SK-N-DZ (cell line): ENCODE measurements around the gene GCN1. TPM values are rescaled to one million over a fixed set of nuclear protein-coding genes. Genes with fewer than 3 reads are reported as not detected.
"Not testable (repeated sequence)": the region's sequence is repeated elsewhere in the genome, so short reads cannot be mapped to it uniquely, and the experiment has no call there.

Experiments used
- DNase-seq: peaks from one replicate; pipeline ENCODE4 v3.0.0-alpha.2; 2015; ENCODE audit warnings: low spot score
- polyA plus RNA-seq, 2 experiments: library from polyadenylated mRNA; depleted of rRNA; stranded (reverse); fragments of >200 nt; gene quantifications; 2 replicates each; pipeline ENCODE4 v1.2.3, GENCODE V29; 2014

The GCN1 gene, protein sequence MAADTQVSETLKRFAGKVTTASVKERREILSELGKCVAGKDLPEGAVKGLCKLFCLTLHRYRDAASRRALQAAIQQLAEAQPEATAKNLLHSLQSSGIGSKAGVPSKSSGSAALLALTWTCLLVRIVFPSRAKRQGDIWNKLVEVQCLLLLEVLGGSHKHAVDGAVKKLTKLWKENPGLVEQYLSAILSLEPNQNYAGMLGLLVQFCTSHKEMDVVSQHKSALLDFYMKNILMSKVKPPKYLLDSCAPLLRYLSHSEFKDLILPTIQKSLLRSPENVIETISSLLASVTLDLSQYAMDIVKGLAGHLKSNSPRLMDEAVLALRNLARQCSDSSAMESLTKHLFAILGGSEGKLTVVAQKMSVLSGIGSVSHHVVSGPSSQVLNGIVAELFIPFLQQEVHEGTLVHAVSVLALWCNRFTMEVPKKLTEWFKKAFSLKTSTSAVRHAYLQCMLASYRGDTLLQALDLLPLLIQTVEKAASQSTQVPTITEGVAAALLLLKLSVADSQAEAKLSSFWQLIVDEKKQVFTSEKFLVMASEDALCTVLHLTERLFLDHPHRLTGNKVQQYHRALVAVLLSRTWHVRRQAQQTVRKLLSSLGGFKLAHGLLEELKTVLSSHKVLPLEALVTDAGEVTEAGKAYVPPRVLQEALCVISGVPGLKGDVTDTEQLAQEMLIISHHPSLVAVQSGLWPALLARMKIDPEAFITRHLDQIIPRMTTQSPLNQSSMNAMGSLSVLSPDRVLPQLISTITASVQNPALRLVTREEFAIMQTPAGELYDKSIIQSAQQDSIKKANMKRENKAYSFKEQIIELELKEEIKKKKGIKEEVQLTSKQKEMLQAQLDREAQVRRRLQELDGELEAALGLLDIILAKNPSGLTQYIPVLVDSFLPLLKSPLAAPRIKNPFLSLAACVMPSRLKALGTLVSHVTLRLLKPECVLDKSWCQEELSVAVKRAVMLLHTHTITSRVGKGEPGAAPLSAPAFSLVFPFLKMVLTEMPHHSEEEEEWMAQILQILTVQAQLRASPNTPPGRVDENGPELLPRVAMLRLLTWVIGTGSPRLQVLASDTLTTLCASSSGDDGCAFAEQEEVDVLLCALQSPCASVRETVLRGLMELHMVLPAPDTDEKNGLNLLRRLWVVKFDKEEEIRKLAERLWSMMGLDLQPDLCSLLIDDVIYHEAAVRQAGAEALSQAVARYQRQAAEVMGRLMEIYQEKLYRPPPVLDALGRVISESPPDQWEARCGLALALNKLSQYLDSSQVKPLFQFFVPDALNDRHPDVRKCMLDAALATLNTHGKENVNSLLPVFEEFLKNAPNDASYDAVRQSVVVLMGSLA (N-terminal part only)
- polyA plus RNA-seq (2014; cell fraction: cytosol; rRNA removed) = 37.5 and 41.9 TPM in 2 replicates
- 126 and 306 TPM in 2 replicates for polyA plus RNA-seq (2014; cell fraction: nucleus; rRNA removed)

DNA sequence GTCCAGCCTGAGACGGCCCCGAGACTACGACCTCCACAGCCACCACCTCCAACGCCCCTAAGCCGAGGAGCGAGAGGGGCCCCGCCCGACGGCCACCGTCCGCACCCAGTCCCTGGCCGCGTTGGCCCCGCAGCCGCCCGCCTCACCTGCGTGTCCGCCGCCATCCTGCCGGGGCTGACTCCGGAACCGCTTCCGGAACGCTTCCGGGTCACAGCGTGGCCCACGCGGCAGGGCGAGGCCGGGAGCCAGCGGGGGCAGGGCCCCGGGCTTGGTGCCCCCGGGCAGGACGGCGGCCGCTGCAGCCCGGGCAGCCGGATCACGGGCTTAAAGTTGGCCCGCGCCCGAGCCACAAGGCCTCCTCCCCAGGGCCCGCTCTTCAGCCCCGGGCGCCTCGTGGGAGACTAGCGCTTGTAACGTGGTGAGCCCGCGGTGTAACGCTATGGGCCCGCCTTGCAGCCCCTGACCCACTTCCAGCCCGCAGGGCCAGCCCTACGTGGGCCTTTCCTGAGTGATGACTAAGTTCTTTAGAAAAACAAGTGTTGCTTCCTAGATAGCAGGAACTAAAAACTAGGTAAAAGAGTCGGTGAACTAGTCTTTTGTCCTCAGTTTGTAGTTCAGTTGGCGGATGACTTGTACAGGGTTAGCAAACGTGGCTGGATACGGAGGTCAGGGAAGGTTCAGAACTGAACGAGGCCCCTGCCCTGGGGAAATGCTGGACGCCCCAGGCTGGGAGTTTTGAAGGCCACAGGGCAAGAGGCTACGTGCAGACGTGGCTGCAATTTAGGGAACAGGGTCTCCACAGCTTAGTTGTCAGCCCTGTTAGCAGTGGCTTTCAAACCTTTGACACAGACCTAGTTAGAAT, at the start of gene GCN1:
TSS of gene GCN1 (minus strand) at position 182 of the 862 bp plus-strand sequence. CDS start at position 164, 18 bp downstream.
- peak; percentile 82 for DNase-seq

- no peak for DNase-seq
These were observed 48.6 kb upstream of the GCN1 start for GRCh38 chr12:120242971-120243699.

DNA sequence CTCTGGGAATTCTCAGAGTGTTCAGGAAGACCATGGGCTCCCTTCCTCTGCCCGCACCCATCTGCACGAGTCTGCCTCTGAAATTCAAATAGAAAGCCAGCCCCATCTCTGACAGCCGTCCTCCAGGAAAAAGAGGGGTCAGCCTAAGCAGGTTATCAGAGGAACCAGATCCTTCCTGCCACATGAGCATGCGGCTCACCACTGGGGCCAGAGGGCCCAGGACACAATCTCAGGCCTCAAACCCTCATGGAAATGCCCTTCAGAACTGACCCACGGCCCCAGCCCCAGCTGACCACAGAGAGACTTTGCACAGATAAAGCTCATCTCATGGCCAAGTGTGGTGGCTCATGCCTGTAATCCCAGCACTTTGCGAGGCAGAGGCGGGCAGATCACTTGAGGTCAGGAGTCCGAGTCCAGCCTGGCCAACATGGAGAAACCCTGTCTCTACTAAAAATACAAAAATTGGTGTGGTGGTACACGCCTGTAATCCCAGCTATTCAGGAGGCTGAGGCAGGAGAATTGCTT, 47.8 kb upstream of the GCN1 start:
- DNase-seq = no peak

GRCh38 chr12:120241561-120242274, 47.2 kb upstream of the GCN1 start:
- DNase-seq = no peak

GRCh38 chr12:120240495-120240833, 45.9 kb upstream of the GCN1 start:
- DNase-seq = no peak

DNA sequence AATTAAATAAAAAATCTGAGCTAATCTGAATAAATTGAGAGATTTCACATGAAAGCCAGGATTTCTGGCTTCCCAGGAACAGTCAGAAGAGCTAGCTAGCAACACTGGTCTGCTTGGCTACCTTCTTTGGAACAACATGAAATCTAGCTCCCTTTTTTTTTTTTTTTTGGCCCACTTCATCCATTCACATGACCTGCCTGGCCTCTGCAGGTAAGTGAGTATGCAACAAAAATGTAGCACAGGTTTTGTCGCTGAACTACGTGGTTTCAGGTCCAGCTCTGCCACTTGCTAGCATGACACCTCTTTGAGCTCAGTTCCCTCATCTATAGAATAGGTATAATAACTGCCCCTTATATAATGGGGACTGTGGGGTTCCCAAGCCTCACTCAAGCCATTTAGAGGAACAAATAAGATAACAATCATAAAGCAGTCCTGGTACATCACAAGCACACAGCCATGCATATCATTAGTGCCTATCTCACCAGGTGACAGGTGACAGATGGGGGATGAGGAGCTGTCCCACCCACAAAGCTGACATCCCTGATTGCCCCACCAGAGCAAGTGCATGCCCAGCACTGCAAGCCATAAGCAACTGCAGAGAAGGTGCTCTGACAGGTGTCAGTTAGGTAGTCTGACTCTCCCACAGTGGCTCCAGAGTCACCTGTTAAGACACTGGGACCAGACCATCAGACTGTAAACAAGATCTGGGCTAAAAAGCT, 45.4 kb upstream of the GCN1 start:
- no peak for DNase-seq

- DNase-seq = no peak
These were observed 44.4 kb upstream of the GCN1 start for GRCh38 chr12:120238839-120239445.

DNA sequence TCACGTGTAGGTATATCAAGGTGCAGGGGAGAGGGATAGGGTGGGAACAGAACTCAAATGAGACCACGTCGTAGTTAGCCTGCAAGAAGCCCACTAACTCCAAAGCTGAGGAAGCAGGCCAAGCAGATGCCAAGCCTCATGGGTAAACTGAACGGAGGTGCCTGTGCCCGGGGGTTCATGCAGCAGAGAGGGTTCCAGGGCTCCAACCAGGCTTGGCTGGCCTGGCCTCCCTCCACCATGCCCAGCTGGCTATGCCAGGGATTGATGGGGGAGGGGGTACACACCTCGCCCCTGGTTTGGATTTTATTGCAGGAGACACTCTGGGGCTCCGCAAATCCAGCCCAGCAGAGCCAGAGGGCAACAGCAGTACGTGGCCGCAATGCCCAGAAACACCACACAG, 43.7 kb upstream of the GCN1 start:
- no peak for DNase-seq

GRCh38 chr12:120237360-120238171, 43.1 kb upstream of the GCN1 start:
- no peak for DNase-seq

DNA sequence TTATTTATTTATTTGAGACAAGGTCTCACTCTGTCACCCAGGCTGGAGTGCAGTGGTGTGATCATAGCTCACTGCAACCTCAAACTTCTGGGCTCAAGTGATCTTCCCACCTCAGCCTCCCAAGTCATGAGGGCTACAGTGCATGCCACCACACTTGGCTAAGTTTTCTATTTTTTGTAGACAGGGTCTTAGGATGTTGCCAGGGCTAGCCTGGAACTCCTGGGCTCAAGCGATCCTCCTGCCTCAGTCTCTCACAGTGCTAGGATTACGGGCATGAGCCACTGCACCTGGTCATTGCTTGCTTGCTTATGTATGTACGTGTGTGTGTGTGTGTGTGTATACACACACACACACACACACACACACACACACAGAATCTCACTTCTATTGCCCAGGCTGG, 42.3 kb upstream of the GCN1 start:
- not testable (repeated sequence) for DNase-seq

GRCh38 chr12:120235369-120236323, 41.1 kb upstream of the GCN1 start:
- DNase-seq = peak; percentile 70

GRCh38 chr12:120234643-120235368, 40.3 kb upstream of the GCN1 start:
- peak; percentile 83 for DNase-seq

DNA sequence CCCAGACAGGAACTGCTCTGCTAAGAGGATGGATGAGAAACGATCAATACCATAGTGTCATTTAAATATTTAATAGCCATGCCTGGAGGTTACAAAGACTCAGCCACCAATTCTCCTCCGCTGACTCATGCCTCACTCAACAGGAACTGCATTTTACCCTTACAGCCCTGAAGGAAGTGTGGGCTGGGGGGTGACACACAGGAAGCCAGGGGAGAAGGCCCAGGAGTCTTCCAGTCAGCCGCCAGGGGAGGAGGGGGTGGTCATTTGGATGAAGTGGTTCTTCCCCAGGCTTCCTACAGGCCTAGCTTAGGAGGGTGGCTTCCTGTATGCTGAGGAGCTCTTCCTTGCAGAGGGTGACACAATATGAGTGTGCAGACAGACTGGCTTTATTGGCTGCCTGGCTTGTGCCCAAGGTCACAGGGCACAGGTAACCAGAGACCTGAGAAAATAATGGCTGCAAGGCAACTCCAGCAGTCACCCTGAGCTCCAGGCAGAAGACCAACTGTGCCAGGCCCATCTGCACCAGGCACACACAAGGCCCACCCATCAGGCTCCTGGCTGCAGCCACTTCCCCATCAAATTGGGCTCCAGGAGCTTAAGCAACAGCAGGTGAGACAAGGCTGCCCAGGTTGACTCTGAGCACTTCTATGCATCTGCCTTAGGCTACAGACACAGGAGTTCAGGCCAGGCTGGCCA, 36.9 kb upstream of the GCN1 start:
- DNase-seq = no peak

- no peak for DNase-seq
These were observed 36.4 kb upstream of the GCN1 start for GRCh38 chr12:120230974-120231315.
